ENCODE data around the gene DCST1. TPM values are rescaled to one million over a fixed set of nuclear protein-coding genes. Genes with fewer than 3 reads are reported as not detected.

Gene DCST1
- total and polyA plus RNA-seq, 2 of the 13 experiments (the other 11 are each of a cell fraction or from before 2014, with no cell fraction given): 0.04 TPM; not detected in 1

- no peak for TF ChIP-seq ZBTB43 (CRISPR knock-in tag; conservative IDR thresholded peaks at IDR 0.05)
- TF ChIP-seq ZNF225 (CRISPR knock-in tag; IDR thresholded peaks at IDR 0.05): no peak
- TF ChIP-seq CSRNP1 (CRISPR knock-in tag; IDR thresholded peaks at IDR 0.05): peak; percentile 82; the same call in 1 of the 2 replicates
- no peak for TF ChIP-seq ZBTB21 (CRISPR knock-in tag; IDR thresholded peaks at IDR 0.05)
- TF ChIP-seq ATF6 (CRISPR knock-in tag; conservative IDR thresholded peaks at IDR 0.05): no peak
- peak; percentile 80 for TF ChIP-seq SP5 (CRISPR knock-in tag; IDR thresholded peaks at IDR 0.05; ENCODE audit: borderline replicate concordance, low read depth)
- TF ChIP-seq ZNF263 (CRISPR knock-in tag; IDR thresholded peaks at IDR 0.05): no peak
- peak; percentile 53; the same call in 1 of the 2 replicates for TF ChIP-seq ATF7-NPFF (CRISPR knock-in tag; IDR thresholded peaks at IDR 0.05; ENCODE audit: low read depth)
- no peak for TF ChIP-seq CHD4 (IDR thresholded peaks at IDR 0.05; ENCODE audit: borderline replicate concordance, low read length)
- peak; percentile 65 for TF ChIP-seq SRSF1 (optimal IDR thresholded peaks at IDR 0.05; ENCODE audit: low read depth, low read length)
- no peak for TF ChIP-seq ZKSCAN5 (CRISPR knock-in tag; IDR thresholded peaks at IDR 0.05)
- TF ChIP-seq NR2C2 (CRISPR knock-in tag; IDR thresholded peaks at IDR 0.05; ENCODE audit: borderline replicate concordance): peak; percentile 35; the same call in 1 of the 2 replicates
- TF ChIP-seq ZNF597 (CRISPR knock-in tag; IDR thresholded peaks at IDR 0.05): no peak
- TF ChIP-seq ELF1 (CRISPR knock-in tag; IDR thresholded peaks at IDR 0.05): peak; percentile 58
- TF ChIP-seq ZMAT5 (CRISPR knock-in tag; IDR thresholded peaks at IDR 0.05; ENCODE audit: borderline replicate concordance, low read depth): no peak
- TF ChIP-seq ZNF639 (CRISPR knock-in tag; conservative IDR thresholded peaks at IDR 0.05): no peak
- peak; percentile 77 for TF ChIP-seq ZNF687 (CRISPR knock-in tag; IDR thresholded peaks at IDR 0.05)
Observed at GRCh38 chr1:155003766-155004351, 29.8 kb upstream of the DCST1 start (continued).
